Liver (tissue), 9 donors: ENCODE measurements around the gene TUBGCP2. TPM values are rescaled to one million over a fixed set of nuclear protein-coding genes. Genes with fewer than 3 reads are reported as not detected.

Source experiments
- DNase-seq: peaks from one replicate; pipeline ENCODE4 v3.0.0-alpha.2; 2017; ENCODE audit warnings: low spot score
- H3K27ac ChIP-seq, 2 donors: one replicate each; pipeline ENCODE4 v1.7.0; 2013; ENCODE audit warnings: inconsistent platforms in 2 of 2, low read length in 2 of 2, control low read depth in 1 of 2, low read depth in 1 of 2, mild to moderate bottlenecking in 1 of 2
- H3K27me3 ChIP-seq, 4 donors: one replicate each; pipeline versions ENCODE4 v1.6.1 to v1.7.0; 2013; ENCODE audit warnings: low read length in 3 of 4, inconsistent platforms in 1 of 4, mild to moderate bottlenecking in 1 of 4, moderate library complexity in 1 of 4; ENCODE audit not compliant: control insufficient read depth in 4 of 4, insufficient read depth in 4 of 4
- H3K36me3 ChIP-seq, 4 donors: one replicate each; pipeline versions ENCODE4 v1.6.1 to v1.7.0; 2013; ENCODE audit warnings: low read length in 3 of 4, mild to moderate bottlenecking in 3 of 4, low read depth in 1 of 4, moderate library complexity in 1 of 4; ENCODE audit not compliant: control insufficient read depth in 4 of 4, insufficient read depth in 3 of 4
- H3K4me1 ChIP-seq, 4 donors: one replicate each; pipeline versions ENCODE4 v1.6.1 to v1.7.0; 2013; ENCODE audit warnings: low read length in 3 of 4, mild to moderate bottlenecking in 3 of 4, moderate library complexity in 1 of 4; ENCODE audit not compliant: control insufficient read depth in 4 of 4, insufficient read depth in 4 of 4
- H3K4me3 ChIP-seq, 3 donors: one replicate each; pipeline versions ENCODE4 v1.6.1 to v1.7.0; 2013; ENCODE audit warnings: low read length in 3 of 3, control low read depth in 1 of 3, low read depth in 1 of 3, mild to moderate bottlenecking in 1 of 3
- H3K9ac ChIP-seq, 2 donors: one replicate each; pipeline ENCODE4 v1.7.0; 2013; ENCODE audit warnings: low read length in 2 of 2, mild to moderate bottlenecking in 2 of 2, moderate library complexity in 2 of 2, control low read depth in 1 of 2, low read depth in 1 of 2
- H3K9me3 ChIP-seq, 4 donors: one replicate each; pipeline versions ENCODE4 v1.6.1 to v1.7.0; 2013; ENCODE audit warnings: low read length in 3 of 4; ENCODE audit not compliant: control insufficient read depth in 4 of 4
- ATF3 ChIP-seq: IDR thresholded peaks from 2 replicates; pipeline ENCODE4 v1.6.1; 2016; ENCODE audit warnings: antibody characterized with exemption
- CTCF ChIP-seq: fragments of 150-350 bp; IDR thresholded peaks from 2 replicates; pipeline ENCODE4 v1.5.1; 2017; ENCODE audit warnings: improper control_type of control experiment, low read depth, low read length; ENCODE audit not compliant: missing input control
- EGR1 ChIP-seq, 2 donors: IDR thresholded peaks; 2 replicates each; pipeline ENCODE4 v1.6.1; 2016 to 2018; ENCODE audit warnings: antibody characterized with exemption in 2 of 2, low read depth in 2 of 2
- FOXA1 ChIP-seq: IDR thresholded peaks from 2 replicates; pipeline ENCODE4 v1.6.1; 2016; ENCODE audit warnings: antibody characterized with exemption
- FOXA2 ChIP-seq: IDR thresholded peaks from 2 replicates; pipeline ENCODE4 v1.6.1; 2016; ENCODE audit warnings: antibody characterized with exemption
- GABPA ChIP-seq, 2 donors: IDR thresholded peaks in 1 of 2; conservative IDR thresholded peaks in 1 of 2; 2 replicates each; pipeline ENCODE4 v1.6.1; 2016; ENCODE audit warnings: antibody characterized with exemption in 2 of 2, mild to moderate bottlenecking in 1 of 2, moderate library complexity in 1 of 2
- HNF4A ChIP-seq, 2 donors: conservative IDR thresholded peaks; 2 replicates each; pipeline ENCODE4 v1.6.1; 2016; ENCODE audit warnings: antibody characterized with exemption in 2 of 2, mild to moderate bottlenecking in 2 of 2
- HNF4G ChIP-seq: IDR thresholded peaks from 2 replicates; pipeline ENCODE4 v1.6.1; 2016; ENCODE audit warnings: antibody characterized with exemption
- JUND ChIP-seq, 2 donors: IDR thresholded peaks; 2 replicates each; pipeline ENCODE4 v1.6.1; 2016; ENCODE audit warnings: antibody characterized with exemption in 2 of 2
- MAX ChIP-seq: IDR thresholded peaks from 2 replicates; pipeline ENCODE4 v1.6.1; 2016; ENCODE audit warnings: antibody characterized with exemption
- NR2F2 ChIP-seq: IDR thresholded peaks from 2 replicates; pipeline ENCODE4 v1.6.1; 2016; ENCODE audit warnings: antibody characterized with exemption
- RAD21 ChIP-seq, 2 donors: IDR thresholded peaks; 2 replicates each; pipeline ENCODE4 v1.6.1; 2016; ENCODE audit warnings: antibody characterized with exemption in 2 of 2, mild to moderate bottlenecking in 2 of 2
- REST ChIP-seq: IDR thresholded peaks from 2 replicates; pipeline ENCODE4 v1.6.1; 2016; ENCODE audit warnings: antibody characterized with exemption, mild to moderate bottlenecking
- RXRA ChIP-seq, 2 donors: IDR thresholded peaks; 2 replicates each; pipeline ENCODE4 v1.6.1; 2017 to 2018; ENCODE audit warnings: antibody characterized with exemption in 2 of 2, mild to moderate bottlenecking in 1 of 2
- SP1 ChIP-seq: IDR thresholded peaks from 2 replicates; pipeline ENCODE4 v1.6.1; 2018; ENCODE audit warnings: antibody characterized with exemption, mild to moderate bottlenecking
- TAF1 ChIP-seq: conservative IDR thresholded peaks from 2 replicates; pipeline ENCODE4 v1.6.1; 2016; ENCODE audit warnings: antibody characterized with exemption, mild to moderate bottlenecking
- YY1 ChIP-seq: IDR thresholded peaks from 2 replicates; pipeline ENCODE4 v1.6.1; 2016; ENCODE audit warnings: antibody characterized with exemption, mild to moderate bottlenecking
- ZBTB33 ChIP-seq: IDR thresholded peaks from 2 replicates; pipeline ENCODE4 v1.6.1; 2016; ENCODE audit warnings: antibody characterized with exemption
- WGBS: extraction: QIAGEN DNeasy Blood & Tissue Kit; methylation state at CpG from one replicate; pipeline ENCODE4 v1.1.7; 2013; 5-methylcytosine and 5-hydroxymethylcytosine counted together
- polyA plus RNA-seq, 2 donors: library from polyadenylated mRNA; stranded (reverse) in 1 of 2; unstranded in 1 of 2; fragments of 200-250 nt in 1 of 2; fragments of >200 nt in 1 of 2; fragmentation: Nextera tagmentation in 1 of 2; extraction: Ambion mirVana in 1 of 2; gene quantifications; one replicate each; pipeline versions ENCODE4 v1.2.1 to v1.2.3, GENCODE V29; 2013 to 2015
- total RNA-seq, 2 donors: library from RNA; depleted of rRNA; stranded (reverse); fragments of >200 nt; gene quantifications; one replicate each; pipeline ENCODE4 v1.2.3, GENCODE V29; 2014
- donor health status: healthy.
- donor health status: healthy.
- donor health status: healthy.
- donor health status: healthy.
- donor health status: healthy.

Gene TUBGCP2
- total and polyA plus RNA-seq, 4 donors, result 18.8 to 32.4 (median 27.6) TPM

- Histone ChIP-seq H3K9me3 (no peaks in the 10 kb centered on the region), H3K36me3 (peaks cover 31 to 90% (median 50%) of the 10 kb centered on the region in 4 donors), H3K27me3 (no peaks in the 10 kb centered on the region), H3K4me3 (no peak overlapping the region), H3K9ac (no peak overlapping the region), H3K27ac (no peak overlapping the region), H3K4me1 (no peaks in the 10 kb centered on the region)
- no peak for DNase-seq
- WGBS, result 96% methylated on average over 42 of the region's 42 CpGs
- TF ChIP-seq CTCF, result no peak
- no peak for TF ChIP-seq HNF4A (conservative IDR thresholded peaks at IDR 0.05)
- TF ChIP-seq HNF4G, result no peak
- no peak for TF ChIP-seq ATF3
- no peak for TF ChIP-seq FOXA2
- TF ChIP-seq TAF1, result no peak
- no peak for TF ChIP-seq YY1
- no peak for TF ChIP-seq EGR1 (IDR thresholded peaks at IDR 0.05; ENCODE audit: low read depth in 2 of 2)
- TF ChIP-seq JUND (IDR thresholded peaks at IDR 0.05), result no peak
- no peak for TF ChIP-seq ZBTB33
- TF ChIP-seq NR2F2, result no peak
- TF ChIP-seq SP1, result no peak
- no peak for TF ChIP-seq MAX
These were observed 13.0 kb downstream of the TUBGCP2 start for GRCh38 chr10:133295426-133296320.

GRCh38 chr10:133294189-133294588, 14.5 kb downstream of the TUBGCP2 start:
- no peak overlapping the region for H3K27ac ChIP-seq
- H3K9ac ChIP-seq, result no peak overlapping the region
- DNase-seq, result no peak
- no peaks in the 10 kb centered on the region for H3K27me3 ChIP-seq
- no peaks in the 10 kb centered on the region for H3K9me3 ChIP-seq
- no peak overlapping the region for H3K4me3 ChIP-seq
- H3K4me1 ChIP-seq, result no peaks in the 10 kb centered on the region
- WGBS, result 89% methylated on average over 15 of the region's 15 CpGs
- H3K36me3 ChIP-seq, result peaks cover 31 to 88% (median 48%) of the 10 kb centered on the region in 4 donors
- no peak for TF ChIP-seq GABPA (IDR thresholded peaks at IDR 0.05 in 1 of 2, conservative IDR thresholded peaks at IDR 0.05 in 1 of 2)
- TF ChIP-seq MAX, result no peak
- no peak for TF ChIP-seq JUND (IDR thresholded peaks at IDR 0.05)
- no peak for TF ChIP-seq RAD21 (IDR thresholded peaks at IDR 0.05)
- TF ChIP-seq SP1, result no peak
- no peak for TF ChIP-seq HNF4A (conservative IDR thresholded peaks at IDR 0.05)
- no peak for TF ChIP-seq ZBTB33
- no peak for TF ChIP-seq RXRA (IDR thresholded peaks at IDR 0.05)
- TF ChIP-seq REST, result no peak
- TF ChIP-seq TAF1, result no peak
- TF ChIP-seq HNF4G, result no peak
- TF ChIP-seq YY1, result no peak
- no peak for TF ChIP-seq EGR1 (IDR thresholded peaks at IDR 0.05; ENCODE audit: low read depth in 2 of 2)
- no peak for TF ChIP-seq FOXA1
- TF ChIP-seq FOXA2, result no peak
